Measurements from ENCODE around the gene PTPA.

PTPA gene

DNA sequence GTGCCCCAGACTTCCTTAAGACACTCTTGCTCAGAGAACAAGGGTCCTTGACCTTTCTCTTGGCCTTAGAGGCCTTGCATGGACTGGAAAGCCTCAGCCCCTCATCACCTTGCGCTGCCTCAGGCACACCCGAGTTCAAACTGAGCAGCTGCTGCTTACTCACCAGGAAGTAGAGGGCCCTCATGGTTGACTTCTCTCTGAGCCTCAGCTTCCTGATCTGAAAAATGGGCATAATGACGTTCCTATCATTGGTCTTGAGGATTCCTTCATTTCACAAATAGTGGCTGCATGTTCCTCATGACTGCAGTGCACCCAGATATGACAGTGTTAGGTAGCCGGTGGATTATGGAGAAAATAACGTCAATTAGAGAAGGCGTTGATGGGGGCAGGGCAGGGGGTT, 38.2 kb downstream of the PTPA start:
- TF ChIP-seq FOXP2 (optimal IDR thresholded peaks at IDR 0.05; ENCODE audit: borderline replicate concordance, extremely low read depth, extremely low read length, insufficient read depth) = no peak
- TF ChIP-seq POLR2AphosphoS5 (IDR thresholded peaks at IDR 0.05; ENCODE audit: low read depth, low read length) = no peak
- TF ChIP-seq, protein P1, sequence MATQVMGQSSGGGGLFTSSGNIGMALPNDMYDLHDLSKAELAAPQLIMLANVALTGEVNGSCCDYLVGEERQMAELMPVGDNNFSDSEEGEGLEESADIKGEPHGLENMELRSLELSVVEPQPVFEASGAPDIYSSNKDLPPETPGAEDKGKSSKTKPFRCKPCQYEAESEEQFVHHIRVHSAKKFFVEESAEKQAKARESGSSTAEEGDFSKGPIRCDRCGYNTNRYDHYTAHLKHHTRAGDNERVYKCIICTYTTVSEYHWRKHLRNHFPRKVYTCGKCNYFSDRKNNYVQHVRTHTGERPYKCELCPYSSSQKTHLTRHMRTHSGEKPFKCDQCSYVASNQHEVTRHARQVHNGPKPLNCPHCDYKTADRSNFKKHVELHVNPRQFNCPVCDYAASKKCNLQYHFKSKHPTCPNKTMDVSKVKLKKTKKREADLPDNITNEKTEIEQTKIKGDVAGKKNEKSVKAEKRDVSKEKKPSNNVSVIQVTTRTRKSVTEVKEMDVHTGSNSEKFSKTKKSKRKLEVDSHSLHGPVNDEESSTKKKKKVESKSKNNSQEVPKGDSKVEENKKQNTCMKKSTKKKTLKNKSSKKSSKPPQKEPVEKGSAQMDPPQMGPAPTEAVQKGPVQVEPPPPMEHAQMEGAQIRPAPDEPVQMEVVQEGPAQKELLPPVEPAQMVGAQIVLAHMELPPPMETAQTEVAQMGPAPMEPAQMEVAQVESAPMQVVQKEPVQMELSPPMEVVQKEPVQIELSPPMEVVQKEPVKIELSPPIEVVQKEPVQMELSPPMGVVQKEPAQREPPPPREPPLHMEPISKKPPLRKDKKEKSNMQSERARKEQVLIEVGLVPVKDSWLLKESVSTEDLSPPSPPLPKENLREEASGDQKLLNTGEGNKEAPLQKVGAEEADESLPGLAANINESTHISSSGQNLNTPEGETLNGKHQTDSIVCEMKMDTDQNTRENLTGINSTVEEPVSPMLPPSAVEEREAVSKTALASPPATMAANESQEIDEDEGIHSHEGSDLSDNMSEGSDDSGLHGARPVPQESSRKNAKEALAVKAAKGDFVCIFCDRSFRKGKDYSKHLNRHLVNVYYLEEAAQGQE (IDR thresholded peaks at IDR 0.05; ENCODE audit: insufficient read depth in 1 of 2, low read depth in 2 of 2, low read length in 2 of 2) = no peak
- no peak for TF ChIP-seq SIN3A (IDR thresholded peaks at IDR 0.05; ENCODE audit: borderline replicate concordance, insufficient read depth, low read length)
- TF ChIP-seq TAF1 (IDR thresholded peaks at IDR 0.05; ENCODE audit: borderline replicate concordance, insufficient read depth, low read length) = no peak

DNA sequence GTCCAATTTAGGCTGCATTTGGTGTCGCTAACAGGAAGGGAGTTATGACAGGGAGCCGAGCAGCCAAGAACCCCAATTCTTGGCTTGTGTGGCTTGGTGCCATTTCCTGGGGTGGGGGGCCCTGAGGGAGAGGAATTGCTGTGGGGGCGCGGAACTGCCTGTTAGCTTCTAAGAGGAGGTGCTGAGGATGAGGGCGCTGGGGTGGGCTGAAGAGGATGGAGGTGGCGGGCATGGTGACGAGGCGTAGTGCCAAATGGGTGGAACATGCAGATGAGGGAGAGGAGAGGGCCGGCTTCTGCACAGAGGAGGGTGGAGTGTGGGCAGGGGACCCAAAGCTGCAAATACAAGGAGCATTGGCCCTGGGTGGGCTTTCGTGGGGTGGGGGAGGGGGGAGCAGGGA, 38.9 kb downstream of the PTPA start:
- TF ChIP-seq FOXP2 (optimal IDR thresholded peaks at IDR 0.05; ENCODE audit: borderline replicate concordance, extremely low read depth, extremely low read length, insufficient read depth) = no peak

DNA sequence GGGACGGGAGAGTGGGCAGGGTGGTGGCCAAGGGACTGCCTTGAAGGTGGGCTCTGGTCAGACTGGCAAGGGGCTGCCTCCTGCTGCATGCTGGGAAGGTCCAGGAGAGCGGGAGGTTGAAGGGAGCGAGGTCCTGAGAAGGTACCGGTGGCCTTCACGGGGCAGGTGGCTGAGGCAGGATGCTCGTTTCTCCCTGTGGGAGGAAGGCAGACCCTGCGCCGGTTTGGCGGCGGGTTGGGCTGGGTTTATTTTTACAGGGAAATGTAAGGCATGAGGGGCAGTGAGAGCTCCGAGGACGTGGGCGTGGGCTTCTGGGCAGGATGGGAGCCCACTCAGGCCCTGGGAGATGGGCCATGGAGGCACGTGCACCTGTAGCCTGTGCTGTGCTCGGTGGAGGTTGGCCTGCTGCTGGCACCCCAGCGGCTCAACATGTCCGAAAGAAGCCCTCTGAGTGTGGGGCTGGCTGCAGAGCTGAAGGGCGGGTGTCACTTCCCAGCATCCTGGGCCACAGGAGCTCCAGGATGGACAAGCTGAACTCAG, 39.5 kb downstream of the PTPA start:
- TF ChIP-seq SIN3A (IDR thresholded peaks at IDR 0.05; ENCODE audit: borderline replicate concordance, insufficient read depth, low read length) = no peak
- TF ChIP-seq FOXP2 (optimal IDR thresholded peaks at IDR 0.05; ENCODE audit: borderline replicate concordance, extremely low read depth, extremely low read length, insufficient read depth) = no peak
- no peak for TF ChIP-seq POLR2AphosphoS5 (IDR thresholded peaks at IDR 0.05; ENCODE audit: low read depth, low read length)
- TF ChIP-seq, protein P1 (IDR thresholded peaks at IDR 0.05; ENCODE audit: insufficient read depth in 1 of 2, low read depth in 2 of 2, low read length in 2 of 2) = no peak
- no peak for TF ChIP-seq TAF1 (IDR thresholded peaks at IDR 0.05; ENCODE audit: borderline replicate concordance, insufficient read depth, low read length)

DNA sequence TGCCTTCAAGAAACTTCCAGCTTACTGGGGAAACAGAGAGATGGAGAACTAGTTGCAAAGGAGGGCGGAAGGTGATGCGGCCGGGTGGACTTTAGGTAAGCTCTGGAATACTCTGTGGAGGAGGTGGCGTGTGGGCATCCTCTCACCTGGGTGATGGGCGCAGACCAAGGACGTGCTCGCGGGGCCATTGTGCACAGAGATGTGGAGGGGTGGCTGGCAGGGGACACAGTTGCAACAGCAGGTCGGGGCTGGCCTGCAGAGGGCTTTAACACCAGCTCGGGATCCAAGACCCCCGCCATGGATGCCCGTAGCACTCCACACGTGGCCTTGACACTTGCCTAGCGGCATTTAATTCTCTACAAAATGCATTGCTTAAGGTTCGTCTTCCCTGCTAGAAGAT, 40.3 kb downstream of the PTPA start:
- TF ChIP-seq, protein P1 (IDR thresholded peaks at IDR 0.05; ENCODE audit: insufficient read depth in 1 of 2, low read depth in 2 of 2, low read length in 2 of 2) = no peak
- TF ChIP-seq FOXP2 (optimal IDR thresholded peaks at IDR 0.05; ENCODE audit: borderline replicate concordance, extremely low read depth, extremely low read length, insufficient read depth) (no peak), TAF1 (IDR thresholded peaks at IDR 0.05; ENCODE audit: borderline replicate concordance, insufficient read depth, low read length) (no peak), SIN3A (IDR thresholded peaks at IDR 0.05; ENCODE audit: borderline replicate concordance, insufficient read depth, low read length) (no peak), POLR2AphosphoS5 (IDR thresholded peaks at IDR 0.05; ENCODE audit: low read depth, low read length) (no peak)

DNA sequence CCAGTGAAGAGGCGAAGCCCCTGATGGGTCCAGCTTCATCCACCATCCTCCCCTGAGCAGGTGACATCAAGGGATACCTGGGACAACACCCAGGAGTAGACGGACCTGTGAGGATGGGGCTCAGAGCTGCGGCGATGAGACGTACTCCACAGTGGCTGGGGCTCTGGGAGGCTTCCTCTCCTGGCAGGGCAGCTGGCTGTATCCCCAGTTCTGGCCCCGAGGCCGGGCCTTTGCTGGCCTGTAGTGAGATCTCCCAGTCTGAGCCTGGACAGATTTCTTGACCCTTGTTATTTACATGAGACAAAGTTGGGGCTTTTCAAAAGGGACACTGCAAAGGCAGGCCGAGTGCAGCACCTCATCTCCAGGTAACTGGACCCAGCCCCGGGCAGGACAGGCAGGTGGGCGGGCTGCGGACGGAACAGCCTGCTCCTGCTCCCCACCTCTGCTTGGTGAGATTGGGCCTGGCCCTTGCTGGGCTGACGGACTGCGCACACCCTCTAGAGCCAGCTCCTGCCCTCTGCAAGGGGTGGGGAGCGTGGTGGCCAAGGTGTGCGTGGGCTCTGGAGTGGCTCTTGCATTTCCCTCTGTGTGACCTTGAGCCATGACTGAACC, 43.8 kb downstream of the PTPA start:
- no peak for TF ChIP-seq POLR2AphosphoS5 (IDR thresholded peaks at IDR 0.05; ENCODE audit: low read depth, low read length)
- TF ChIP-seq SIN3A (IDR thresholded peaks at IDR 0.05; ENCODE audit: borderline replicate concordance, insufficient read depth, low read length) = no peak
- TF ChIP-seq, protein P1 (IDR thresholded peaks at IDR 0.05; ENCODE audit: insufficient read depth in 1 of 2, low read depth in 2 of 2, low read length in 2 of 2) = no peak
- TF ChIP-seq TAF1 (IDR thresholded peaks at IDR 0.05; ENCODE audit: borderline replicate concordance, insufficient read depth, low read length) = no peak
- TF ChIP-seq FOXP2 (optimal IDR thresholded peaks at IDR 0.05; ENCODE audit: borderline replicate concordance, extremely low read depth, extremely low read length, insufficient read depth) = no peak
